SK-N-SH treated with all-trans-retinoic acid at 6 μM for 48 hours (cell line): Measurements from ENCODE around the gene GPNMB.
A peak's percentile ranks its signal among the peaks of the same experiment; 100 is the strongest.

ENCODE experiments used
- ATAC-seq: fragments of 200-7000 bp; cut with Tn5 transposase; 3 replicates; pipeline ENCODE4 v1.9.1; 2020; ENCODE audit warnings: mild to moderate bottlenecking, moderate library complexity
- BACH2 ChIP-seq: fragments of 250-450 bp; sonication (Bioruptor Pico); IDR thresholded peaks from 2 replicates; pipeline ENCODE4 v1.9.0; 2021; ENCODE audit warnings: mild to moderate bottlenecking, borderline replicate concordance
- CREB5 ChIP-seq: fragments of 250-450 bp; sonication (Bioruptor Pico); IDR thresholded peaks from 2 replicates; pipeline ENCODE4 v1.5.1; 2020; ENCODE audit warnings: low read depth, mild to moderate bottlenecking, moderate library complexity
- CSDC2 ChIP-seq: fragments of 250-450 bp; sonication (Bioruptor Pico); IDR thresholded peaks from 2 replicates; pipeline ENCODE4 v1.5.0; 2020; ENCODE audit warnings: mild to moderate bottlenecking, moderate library complexity
- CSRNP3 ChIP-seq: fragments of 250-450 bp; sonication (Bioruptor Pico); IDR thresholded peaks from 2 replicates; pipeline ENCODE4 v1.5.1; 2021; ENCODE audit warnings: mild to moderate bottlenecking, moderate library complexity
- ESRRG ChIP-seq: fragments of 250-450 bp; sonication (Bioruptor Pico); IDR thresholded peaks from 2 replicates; pipeline ENCODE4 v1.6.1; 2021; ENCODE audit warnings: mild to moderate bottlenecking
- GLIS3 ChIP-seq: fragments of 250-450 bp; sonication (Bioruptor Pico); IDR thresholded peaks from 2 replicates; pipeline ENCODE4 v1.5.0; 2020; ENCODE audit warnings: mild to moderate bottlenecking, moderate library complexity
- ISL1 ChIP-seq: fragments of 250-450 bp; sonication (Bioruptor Pico); IDR thresholded peaks from 2 replicates; pipeline ENCODE4 v2.1.2; 2022; ENCODE audit warnings: mild to moderate bottlenecking, moderate library complexity
- OSR1 ChIP-seq: fragments of 250-450 bp; sonication (Bioruptor Pico); IDR thresholded peaks from 2 replicates; pipeline ENCODE4 v1.8.0; 2022; ENCODE audit warnings: moderate library complexity, mild to moderate bottlenecking, inconsistent platforms
- PATZ1 ChIP-seq: fragments of 250-450 bp; sonication (Bioruptor Pico); IDR thresholded peaks from 2 replicates; pipeline ENCODE4 v1.8.0; 2020; ENCODE audit warnings: mild to moderate bottlenecking, moderate library complexity, borderline replicate concordance
- POU6F1 ChIP-seq: fragments of 250-450 bp; sonication (Bioruptor Pico); IDR thresholded peaks from 2 replicates; pipeline ENCODE4 v1.8.0; 2021; ENCODE audit warnings: low read depth, mild to moderate bottlenecking, moderate library complexity, borderline replicate concordance
- PPARA ChIP-seq: fragments of 250-450 bp; sonication (Bioruptor Pico); IDR thresholded peaks from 2 replicates; pipeline ENCODE4 v1.5.0; 2020; ENCODE audit warnings: mild to moderate bottlenecking, borderline replicate concordance
- RARB ChIP-seq: fragments of 250-450 bp; sonication (Bioruptor Pico); IDR thresholded peaks from 2 replicates; pipeline ENCODE4 v1.8.0; 2021; ENCODE audit warnings: mild to moderate bottlenecking, moderate library complexity
- SNAI2 ChIP-seq: fragments of 250-450 bp; sonication (Bioruptor Pico); IDR thresholded peaks from 2 replicates; pipeline ENCODE4 v1.5.0; 2020; ENCODE audit warnings: mild to moderate bottlenecking, moderate library complexity
- TCF4 ChIP-seq: fragments of 250-450 bp; sonication (Bioruptor Pico); IDR thresholded peaks from 2 replicates; pipeline ENCODE4 v1.8.0; 2021; ENCODE audit warnings: mild to moderate bottlenecking, moderate library complexity, borderline replicate concordance
- TOX ChIP-seq: fragments of 250-450 bp; sonication (Bioruptor Pico); IDR thresholded peaks from 2 replicates; pipeline ENCODE4 v1.8.0; 2021; ENCODE audit warnings: mild to moderate bottlenecking, moderate library complexity, borderline replicate concordance
- TSHZ2 ChIP-seq: fragments of 250-450 bp; sonication (Bioruptor Pico); IDR thresholded peaks from 2 replicates; pipeline ENCODE4 v1.5.0; 2020; ENCODE audit warnings: mild to moderate bottlenecking, moderate library complexity
- ZC3H10 ChIP-seq: fragments of 250-450 bp; sonication (Bioruptor Pico); IDR thresholded peaks from 2 replicates; pipeline ENCODE4 v1.5.1; 2021; ENCODE audit warnings: mild to moderate bottlenecking, moderate library complexity
- ZFP3 ChIP-seq: fragments of 250-450 bp; sonication (Bioruptor Pico); IDR thresholded peaks from 2 replicates; pipeline ENCODE4 v1.5.0; 2020; ENCODE audit warnings: mild to moderate bottlenecking, moderate library complexity
- ZNF565 ChIP-seq: fragments of 450-650 bp; formaldehyde crosslinking; conservative IDR thresholded peaks from 2 replicates; pipeline ENCODE4 v1.5.0; 2020; ENCODE audit warnings: low read depth, mild to moderate bottlenecking, moderate library complexity
- ZNF70 ChIP-seq: fragments of 450-650 bp; formaldehyde crosslinking; IDR thresholded peaks from 2 replicates; pipeline ENCODE4 v1.5.0; 2020; ENCODE audit warnings: mild to moderate bottlenecking, moderate library complexity
- ZNF8 ChIP-seq: fragments of 450-650 bp; formaldehyde crosslinking; IDR thresholded peaks from 2 replicates; pipeline ENCODE4 v1.5.0; 2020; ENCODE audit warnings: mild to moderate bottlenecking, moderate library complexity

Gene GPNMB

GRCh38 chr7:23293500-23294073, 47.0 kb downstream of the GPNMB start:
- ATAC-seq = no peak
- TF ChIP-seq POU6F1 (CRISPR knock-in tag) (no peak), PATZ1 (CRISPR knock-in tag) (no peak), GLIS3 (CRISPR knock-in tag) (no peak), ESRRG (CRISPR knock-in tag) (no peak), CSDC2 (CRISPR knock-in tag) (no peak), RARB (CRISPR knock-in tag) (no peak), PPARA (CRISPR knock-in tag) (no peak), OSR1 (CRISPR knock-in tag) (no peak)

GRCh38 chr7:23294549-23295400, 48.2 kb downstream of the GPNMB start:
- TF ChIP-seq ISL1 (no peak), POU6F1 (CRISPR knock-in tag) (no peak), TCF4 (CRISPR knock-in tag) (no peak), ESRRG (CRISPR knock-in tag) (no peak), CSDC2 (CRISPR knock-in tag) (no peak), ZNF8 (CRISPR knock-in tag) (no peak), GLIS3 (CRISPR knock-in tag) (no peak), OSR1 (CRISPR knock-in tag) (no peak), ZC3H10 (CRISPR knock-in tag) (no peak), ZNF565 (no peak), BACH2 (CRISPR knock-in tag) (no peak), CSRNP3 (CRISPR knock-in tag) (no peak), ZNF70 (CRISPR knock-in tag) (no peak), PPARA (CRISPR knock-in tag) (no peak), SNAI2 (CRISPR knock-in tag) (no peak), TOX (CRISPR knock-in tag) (no peak), ZFP3 (no peak), CREB5 (CRISPR knock-in tag) (no peak)
- ATAC-seq = no peak

- no peak for ATAC-seq
- no peak for TF ChIP-seq TSHZ2
- TF ChIP-seq ISL1 = 0 out of 2 replicates have a peak, but pooled peaks have one; percentile 11
Observed at GRCh38 chr7:23295401-23295697, 48.8 kb downstream of the GPNMB start.
